HG03575 (cell line): ENCODE data around the gene CREB3L2.

ENCODE experiments used
- ATAC-seq: cut with Tn5 transposase; IDR thresholded peaks from one replicate; pipeline ENCODE4 v1.9.1; 2021; ENCODE audit not compliant: unreplicated experiment, insufficient number of reproducible peaks, low FRiP score; ENCODE audit errors: extremely low read depth

CREB3L2 gene

DNA sequence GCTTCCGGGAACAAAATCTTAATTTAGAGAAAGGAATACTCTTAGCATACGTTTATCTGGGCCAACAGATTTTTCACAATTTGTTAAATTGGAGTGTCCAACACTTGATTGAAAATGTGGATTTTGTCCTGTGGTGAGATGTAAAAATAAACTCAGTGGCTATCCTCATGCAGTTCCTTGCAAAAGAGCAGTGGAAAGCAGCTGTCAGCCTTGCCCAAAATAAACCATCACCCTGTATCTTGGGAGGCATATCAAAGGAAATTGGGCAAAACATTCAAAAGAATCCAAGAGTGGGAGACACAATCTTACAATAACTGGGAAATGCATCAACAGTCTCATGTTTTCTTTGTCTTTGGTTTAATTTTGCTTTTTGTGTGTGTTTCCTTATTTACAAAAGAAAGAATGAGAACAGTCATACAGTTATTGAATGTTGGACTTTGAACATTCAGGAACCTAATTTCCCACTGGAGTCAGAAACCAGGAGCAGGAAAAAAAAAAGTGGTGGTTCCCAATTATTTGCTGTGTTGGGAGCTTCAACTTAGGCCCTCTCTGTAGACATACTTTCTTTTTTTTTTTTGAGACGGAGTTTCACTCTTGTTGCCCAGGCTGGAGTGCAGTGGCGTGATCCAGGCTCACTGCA is 110.8 kb downstream of the CREB3L2 start:
- no peak for ATAC-seq

DNA sequence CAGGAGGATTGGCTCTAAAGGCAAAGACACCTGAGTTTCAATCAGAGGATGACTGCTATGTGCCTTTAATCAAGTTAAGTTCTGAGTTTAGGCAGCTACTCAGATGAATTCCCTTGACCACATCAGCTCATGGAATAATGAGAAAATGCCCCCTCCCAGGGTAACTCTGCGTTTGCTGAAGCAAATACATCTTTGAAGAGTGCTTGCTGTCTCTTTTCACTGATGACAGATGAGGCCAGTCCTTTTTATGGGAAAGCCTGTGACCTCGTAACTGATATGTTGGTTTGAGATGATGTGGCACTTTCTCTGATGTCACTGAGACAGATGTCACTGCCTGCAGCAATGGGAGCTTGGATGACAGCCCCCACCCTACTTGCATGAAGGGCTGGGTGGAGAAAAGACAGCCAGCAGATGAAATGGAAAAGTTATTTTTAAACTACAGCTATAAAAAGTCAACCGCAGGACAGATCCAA is 111.4 kb downstream of the CREB3L2 start:
- no peak for ATAC-seq

DNA sequence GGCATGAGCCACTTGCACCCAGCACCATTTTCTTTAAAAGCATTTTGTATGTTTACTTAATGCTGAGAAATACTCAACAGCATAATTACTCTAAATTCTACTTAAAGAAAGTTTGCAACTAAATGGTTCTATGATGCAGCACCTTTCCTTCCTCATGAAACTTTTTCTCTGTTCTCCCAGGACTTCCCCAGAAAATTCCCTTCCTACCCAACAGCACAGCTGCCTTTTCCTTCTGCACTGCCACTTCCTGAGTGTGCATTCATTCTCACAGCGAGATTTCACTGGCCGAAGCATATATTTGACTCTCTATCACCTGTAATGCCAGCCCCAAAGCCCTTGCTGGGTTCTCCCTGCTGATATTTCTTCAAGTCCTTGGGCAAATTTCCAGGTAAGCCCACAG is 113.6 kb downstream of the CREB3L2 start:
- no peak for ATAC-seq

DNA sequence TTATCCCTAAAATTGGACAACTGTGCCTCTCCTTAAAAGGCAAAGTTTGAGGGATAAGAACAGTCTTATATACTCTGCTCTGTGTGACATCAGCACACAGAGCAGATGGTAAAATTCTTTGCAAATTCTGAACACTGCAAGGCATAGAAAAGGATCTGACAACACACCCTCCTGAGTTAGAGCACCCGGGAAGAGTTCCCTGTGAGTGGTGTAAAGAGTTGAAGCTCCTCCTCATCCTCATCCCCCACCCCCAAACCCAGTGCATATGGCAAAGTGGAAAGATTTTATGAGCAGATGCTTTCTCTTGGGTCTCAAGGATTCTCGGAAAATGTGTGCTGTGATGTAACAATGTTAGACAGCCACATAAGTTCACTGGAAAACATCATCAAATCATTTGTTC is 115.1 kb downstream of the CREB3L2 start:
- no peak for ATAC-seq

DNA sequence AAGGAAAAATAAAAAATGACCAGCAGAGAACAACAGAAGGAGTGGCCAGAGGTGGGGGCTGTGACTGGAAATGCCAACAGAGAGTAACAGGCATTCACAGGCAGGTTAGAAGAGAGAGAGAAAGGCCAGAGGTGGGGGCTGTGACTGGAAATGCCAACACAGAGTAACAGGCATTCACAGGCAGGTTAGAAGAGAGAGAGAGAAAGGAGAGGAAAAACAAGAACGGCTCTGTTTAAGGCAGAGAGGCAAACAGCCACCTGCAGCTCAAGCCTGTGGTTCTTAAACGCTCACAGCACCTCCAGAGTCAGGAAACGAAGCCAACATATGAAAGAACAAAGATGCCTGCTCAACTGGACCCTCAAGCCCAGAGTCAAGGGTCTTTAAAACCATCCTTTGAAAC is 115.6 kb downstream of the CREB3L2 start:
- ATAC-seq = no peak

DNA sequence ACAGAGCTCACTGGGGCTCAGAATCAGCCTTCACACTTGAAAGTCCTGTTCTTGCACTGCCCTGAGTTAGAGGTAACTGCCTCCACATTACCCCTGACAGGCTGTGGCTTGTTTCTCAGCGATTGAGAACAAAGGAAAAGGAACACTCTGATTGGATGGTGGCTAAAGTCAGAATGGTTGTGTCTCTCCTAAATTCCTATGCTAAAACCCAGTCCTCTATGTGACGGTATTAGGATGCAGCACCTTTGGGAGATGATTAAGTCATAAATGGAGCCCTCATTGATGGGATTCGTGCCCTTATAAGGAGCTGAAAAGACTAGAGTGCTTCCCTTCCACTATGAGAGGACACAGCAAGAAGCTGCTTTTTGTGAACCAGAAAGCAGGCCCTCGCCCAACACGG is 116.2 kb downstream of the CREB3L2 start:
- ATAC-seq = no peak

DNA sequence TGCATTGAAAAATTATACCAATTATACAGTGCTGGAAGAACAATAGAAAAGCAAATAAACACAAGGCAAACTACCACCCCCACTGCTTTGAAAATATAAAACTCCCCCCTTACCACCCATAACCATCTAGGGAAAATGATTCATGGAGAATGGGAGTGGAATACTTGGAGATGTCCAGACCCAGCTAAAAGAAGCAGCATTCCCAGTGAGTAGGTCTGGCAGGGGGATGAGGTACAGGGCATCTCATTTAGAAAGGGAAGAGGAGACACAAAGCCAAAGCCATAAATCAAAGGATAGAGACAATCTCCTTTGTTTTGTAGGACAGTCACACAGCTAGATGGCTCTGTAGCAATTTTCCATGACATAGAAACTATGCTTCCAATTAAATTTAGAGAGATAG is 119.1 kb downstream of the CREB3L2 start:
- ATAC-seq = no peak

DNA sequence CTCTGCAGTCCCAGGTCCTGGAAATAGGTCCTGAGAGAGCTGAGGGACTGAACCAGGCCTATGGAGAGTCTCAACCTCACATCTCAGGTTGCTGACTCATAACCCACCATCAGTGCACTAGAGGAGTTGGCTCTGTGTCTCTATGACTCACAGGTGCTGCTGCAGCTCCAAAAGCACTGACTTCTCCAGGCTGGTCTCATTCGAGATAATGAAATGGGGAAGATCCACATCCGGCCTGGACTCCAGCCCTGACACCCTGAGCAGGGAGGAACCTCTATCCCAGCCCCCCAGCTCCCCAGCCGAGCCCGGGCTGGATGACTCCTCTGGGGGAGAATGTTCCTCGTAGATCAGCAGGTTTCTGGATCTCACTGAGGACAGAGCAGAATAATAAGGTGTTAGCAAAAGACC is 119.6 kb downstream of the CREB3L2 start:
- ATAC-seq = peak; percentile 84

DNA sequence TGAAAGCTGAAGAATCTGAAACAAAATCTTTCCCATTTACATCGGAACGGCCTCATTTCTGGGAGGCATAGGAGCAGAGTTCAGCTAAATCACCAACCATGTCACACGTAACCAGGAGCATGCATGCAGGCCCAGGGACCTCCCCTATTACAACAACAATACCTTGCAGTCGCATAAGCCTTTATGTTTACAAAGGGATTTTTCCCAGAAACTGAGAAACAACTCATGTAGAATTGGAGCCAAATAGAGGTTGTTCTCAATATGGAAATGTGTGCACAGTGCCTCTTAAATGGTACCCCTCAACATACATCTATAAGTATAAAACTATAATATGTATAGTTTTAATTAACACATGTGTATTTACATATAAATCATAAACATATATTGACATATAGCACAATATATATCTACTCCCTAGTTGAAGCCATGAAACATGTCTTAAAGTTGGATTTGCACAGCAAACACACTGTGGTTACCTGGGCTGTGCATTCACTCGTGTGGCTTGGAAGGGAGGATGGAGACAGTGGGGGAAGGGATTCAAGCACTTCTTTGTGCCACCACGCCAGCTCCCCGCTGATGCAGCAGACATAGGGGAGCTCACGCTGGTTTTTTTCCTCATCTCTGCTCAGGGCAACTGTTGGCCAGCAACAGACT is 120.2 kb downstream of the CREB3L2 start:
- no peak for ATAC-seq

DNA sequence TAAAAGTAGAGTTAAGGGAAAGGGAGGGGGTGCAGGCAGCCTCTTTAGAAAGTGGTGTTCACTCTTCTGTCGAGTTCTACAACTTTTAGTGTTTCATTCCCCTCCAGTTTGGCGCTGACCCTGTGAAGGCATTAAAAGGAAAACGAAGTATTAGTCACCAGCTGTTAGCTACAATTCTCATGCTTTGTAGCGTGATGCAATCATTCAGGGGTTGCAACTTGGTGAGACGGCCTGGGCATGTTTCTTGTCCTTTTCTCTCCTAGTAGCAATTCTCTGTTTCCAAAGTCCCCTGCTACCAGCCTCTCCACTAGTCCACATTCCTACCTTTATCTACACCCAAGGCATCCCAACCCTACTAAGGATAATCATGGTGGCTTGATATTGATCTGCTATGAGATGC is 121.5 kb downstream of the CREB3L2 start:
- no peak for ATAC-seq

DNA sequence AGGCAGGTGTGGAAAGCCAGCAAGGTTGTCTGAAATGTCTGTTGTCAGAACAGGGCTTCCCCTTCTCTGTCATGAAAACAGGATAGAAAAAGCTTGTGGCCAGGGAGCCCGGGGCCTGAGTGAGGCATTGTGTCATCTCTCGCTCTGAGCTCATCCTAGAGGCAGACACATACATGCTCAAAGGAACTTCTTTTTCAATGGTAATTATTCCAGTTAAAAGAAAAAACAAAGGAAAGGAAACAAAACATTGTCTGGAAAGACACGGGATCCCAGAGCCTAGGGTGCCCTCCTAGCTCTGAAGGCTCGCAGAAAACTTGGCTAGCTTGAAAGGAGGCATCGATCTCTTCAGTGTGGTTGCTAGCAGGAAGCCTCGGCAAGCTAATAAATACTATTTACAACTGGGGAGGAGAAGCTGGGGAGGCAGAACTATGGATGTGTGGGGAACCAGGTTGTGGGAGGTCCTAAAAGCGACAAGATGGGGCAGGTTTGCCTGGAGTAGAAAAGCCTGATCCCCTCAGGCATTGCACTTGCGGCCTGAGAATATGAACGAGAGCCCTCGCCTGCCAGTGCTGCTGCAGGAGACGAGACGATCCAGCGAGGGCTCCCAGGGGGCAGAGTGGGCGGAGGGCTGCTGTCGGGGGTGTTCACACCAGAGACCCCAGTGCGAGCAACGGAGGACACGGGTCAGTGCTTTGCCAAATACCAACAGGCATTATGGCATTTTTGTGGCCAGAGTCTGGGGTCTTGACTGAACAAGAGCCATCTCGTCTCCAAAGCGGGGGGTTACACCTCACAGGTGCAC is 122.3 kb downstream of the CREB3L2 start:
- ATAC-seq = no peak

DNA sequence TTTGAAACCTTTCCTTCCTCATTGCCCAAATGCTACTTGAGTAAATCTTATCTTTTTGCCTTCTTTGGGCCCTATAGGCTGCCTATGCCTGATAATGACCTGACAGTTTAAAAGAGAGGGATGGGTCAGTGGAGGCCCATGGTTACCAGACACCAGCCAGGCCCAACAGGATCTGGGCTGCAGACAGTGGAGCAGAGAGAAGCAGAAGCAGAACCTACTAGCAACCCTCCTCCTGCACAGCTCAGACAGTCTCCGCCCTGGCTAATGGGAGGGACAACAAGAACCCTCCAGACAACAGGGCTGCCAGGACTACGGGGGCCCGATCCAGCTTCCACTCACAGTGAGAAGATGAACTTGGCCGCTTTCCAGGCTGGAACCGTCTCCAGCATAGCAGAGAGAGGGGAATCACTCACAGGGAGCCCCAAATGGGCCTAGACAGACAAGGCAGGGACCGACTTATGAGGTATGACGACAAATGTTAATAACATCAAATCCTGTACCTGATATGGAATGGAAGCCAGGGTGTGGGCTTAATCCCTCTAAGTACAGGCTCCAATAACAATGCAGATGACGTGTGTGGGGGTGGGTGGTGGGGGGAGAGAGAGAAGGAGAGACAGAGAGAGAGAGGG is 123.4 kb downstream of the CREB3L2 start:
- no peak for ATAC-seq

DNA sequence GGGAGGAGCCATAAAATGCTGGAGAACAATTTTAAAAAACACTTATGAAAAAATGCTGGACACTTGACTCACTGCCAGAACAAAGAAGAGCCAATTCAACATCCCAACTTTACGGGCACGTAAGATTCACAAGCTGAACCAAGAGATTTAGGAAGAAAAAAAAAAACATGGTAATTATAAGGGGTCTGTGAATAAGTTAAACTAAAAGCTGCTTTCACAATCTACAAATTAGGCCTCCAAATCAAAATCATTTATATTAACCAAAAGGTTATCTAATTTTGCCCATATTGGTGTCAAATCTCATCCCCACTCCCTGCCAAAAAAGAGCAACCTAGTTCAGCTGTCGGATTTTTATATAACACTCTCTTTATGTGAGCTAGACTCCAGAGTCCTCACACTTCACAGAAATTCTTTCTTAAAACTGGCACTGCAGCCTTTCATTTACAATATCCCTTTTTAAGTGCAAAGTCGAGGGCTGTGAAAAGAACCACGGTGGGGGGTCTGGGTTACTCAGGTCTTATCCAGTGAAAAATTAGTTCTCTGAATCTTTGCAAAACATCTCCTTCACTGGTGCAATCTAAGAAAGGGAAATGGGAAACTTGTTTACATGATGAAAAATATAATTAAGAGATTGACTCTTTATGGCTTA is 124.7 kb downstream of the CREB3L2 start:
- ATAC-seq = no peak

DNA sequence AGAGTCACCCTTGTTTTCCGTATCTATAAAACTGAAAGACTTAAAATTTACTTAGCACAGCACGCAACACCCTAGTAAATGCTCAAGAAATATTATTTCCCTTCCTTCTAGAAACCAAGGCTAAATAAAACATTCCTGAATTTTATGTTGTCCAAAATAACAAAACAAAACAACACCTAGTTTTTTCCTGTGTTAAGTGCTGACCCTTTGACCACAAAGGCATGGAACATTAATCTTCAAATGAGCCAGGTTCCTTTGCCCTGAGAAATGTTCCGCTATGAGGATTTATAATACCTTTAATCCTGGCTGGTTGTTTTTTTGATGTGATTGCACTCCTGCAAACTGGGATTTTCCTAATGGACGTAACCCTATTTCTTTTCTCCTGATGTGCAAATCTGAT is 126.1 kb downstream of the CREB3L2 start:
- ATAC-seq = no peak

DNA sequence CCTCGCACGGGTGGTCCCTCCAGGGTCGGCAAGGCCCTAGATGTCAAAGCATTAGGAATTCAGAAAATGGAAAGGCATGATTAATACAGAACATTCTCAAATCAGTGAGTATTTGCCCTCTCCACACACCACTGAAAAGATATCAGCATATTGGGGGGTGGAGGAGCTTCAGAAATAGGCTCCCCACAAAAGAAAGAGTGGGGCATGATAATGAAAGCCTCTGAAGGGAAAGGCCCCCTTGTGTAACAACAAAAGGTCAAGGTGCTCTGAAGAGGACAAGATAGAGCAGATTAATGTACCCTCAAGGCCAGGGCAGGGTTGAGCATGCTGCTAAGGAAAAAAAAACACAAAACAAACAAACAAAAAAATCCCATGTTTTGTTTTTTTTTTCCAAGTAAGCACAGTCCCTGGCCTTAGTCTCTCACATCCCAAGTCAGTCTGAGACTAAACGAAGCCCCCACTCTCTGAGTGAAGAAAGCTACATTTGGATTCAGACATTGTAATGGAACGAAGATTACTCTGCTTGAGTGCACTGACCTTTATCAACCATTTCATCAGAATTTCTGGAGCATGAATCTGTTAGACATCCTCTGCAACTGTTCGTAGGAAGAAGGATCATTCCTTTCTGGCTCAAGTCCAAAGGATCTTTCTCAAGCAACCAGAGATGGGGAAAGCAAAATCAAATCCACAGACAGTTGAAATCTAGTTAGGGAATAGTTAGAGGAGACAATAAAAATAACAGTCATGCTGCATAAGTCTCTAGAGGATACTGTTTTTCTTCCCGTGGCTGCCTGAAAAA is 127.7 kb downstream of the CREB3L2 start:
- no peak for ATAC-seq

DNA sequence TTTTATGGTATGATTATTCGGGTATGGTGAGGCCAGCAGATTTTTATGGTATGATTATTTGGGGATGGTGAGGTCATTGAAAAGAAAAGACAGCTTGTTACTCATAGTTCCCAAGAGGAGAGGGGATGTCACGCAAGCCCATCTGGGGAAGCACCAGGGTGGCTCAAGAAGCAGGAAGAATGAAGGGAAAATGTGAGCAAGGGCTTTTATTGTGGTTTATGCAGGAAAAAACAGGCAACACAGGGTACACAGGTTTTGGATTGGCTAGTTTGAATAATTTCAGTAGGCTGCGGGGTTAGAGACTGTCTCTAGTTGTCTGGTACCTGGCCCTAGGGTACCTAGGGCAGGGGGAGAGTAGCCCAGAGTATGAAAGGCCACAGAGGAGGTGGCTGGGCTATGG is 128.4 kb downstream of the CREB3L2 start:
- no peak for ATAC-seq

DNA sequence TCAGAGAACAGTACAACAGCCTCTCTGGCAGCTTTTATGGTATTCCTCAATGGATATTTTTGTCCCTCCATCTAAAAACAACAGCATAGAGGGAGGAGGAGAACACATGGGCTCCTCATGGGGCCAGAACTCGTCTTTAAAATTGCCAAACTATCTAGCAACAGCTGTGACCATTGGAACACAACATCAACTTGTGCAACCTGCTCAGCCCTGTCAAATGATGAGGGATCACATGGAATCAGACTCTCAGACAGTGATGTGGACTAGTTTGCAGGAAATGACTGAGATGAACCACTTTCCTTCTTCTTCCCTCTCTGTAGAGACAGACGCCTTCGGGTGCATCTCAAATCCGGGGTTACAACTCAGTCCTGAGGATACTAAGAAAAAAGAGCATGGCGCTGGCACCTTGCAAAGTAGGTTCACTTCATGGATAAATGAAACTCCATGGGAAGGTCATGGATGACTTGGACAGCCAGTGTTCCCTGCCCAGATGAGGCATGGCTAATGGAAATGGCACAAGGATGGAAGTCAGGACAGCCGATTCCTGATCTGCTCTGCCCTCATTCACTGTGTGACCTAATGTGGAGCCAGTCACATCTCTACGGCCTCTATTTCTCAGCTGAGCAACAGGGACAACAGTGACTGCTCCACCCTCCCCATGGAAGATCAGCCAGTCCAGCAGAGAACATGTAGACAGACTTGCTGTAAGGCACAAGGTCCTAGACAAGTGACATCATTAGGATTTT is 130.5 kb downstream of the CREB3L2 start:
- ATAC-seq = no peak

DNA sequence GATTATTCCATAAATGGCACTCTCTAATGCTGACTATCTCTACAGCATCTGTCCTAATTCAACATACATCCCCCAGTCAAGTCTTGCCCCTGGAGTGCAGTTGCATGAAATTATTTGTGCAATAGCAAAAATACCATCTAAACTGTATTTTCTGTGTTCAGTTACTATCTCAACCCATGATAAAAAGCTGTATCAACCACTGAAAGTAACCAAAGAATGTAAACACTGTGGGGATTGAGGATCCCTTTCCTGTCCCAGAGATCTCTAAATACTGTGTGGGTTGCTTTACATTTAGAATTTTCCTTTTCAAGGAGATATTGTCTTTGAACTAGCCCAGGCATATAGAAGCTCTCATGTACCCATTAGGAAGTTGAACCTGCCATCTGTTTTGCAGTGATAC is 131.2 kb downstream of the CREB3L2 start:
- no peak for ATAC-seq
